Osteocyte (in vitro differentiated cells): ENCODE data around the gene DRAM1. TPM values are rescaled to one million over a fixed set of nuclear protein-coding genes. Genes with fewer than 3 reads are reported as not detected.
A peak's percentile ranks its signal among the peaks of the same experiment; 100 is the strongest.

Source experiments
- DNase-seq: peaks from one replicate; pipeline ENCODE4 v3.0.0; 2021; ENCODE audit warnings: mixed read lengths; ENCODE audit not compliant: unreplicated experiment; ENCODE audit errors: extremely low spot score
- H3K27ac Mint-ChIP-seq: one replicate; pipeline ENCODE4 v1.8.0; 2021; ENCODE audit warnings: mild to moderate bottlenecking, mixed read lengths; ENCODE audit not compliant: unreplicated experiment
- H3K27me3 Mint-ChIP-seq: one replicate; pipeline ENCODE4 v1.8.0; 2021; ENCODE audit warnings: mixed read lengths; ENCODE audit not compliant: unreplicated experiment
- H3K36me3 Mint-ChIP-seq: one replicate; pipeline ENCODE4 v1.8.0; 2021; ENCODE audit warnings: mixed read lengths; ENCODE audit not compliant: unreplicated experiment
- H3K4me1 Mint-ChIP-seq: one replicate; pipeline ENCODE4 v1.8.0; 2021; ENCODE audit warnings: mixed read lengths; ENCODE audit not compliant: unreplicated experiment
- H3K4me3 Mint-ChIP-seq: one replicate; pipeline ENCODE4 v1.8.0; 2021; ENCODE audit warnings: mild to moderate bottlenecking, moderate library complexity, mixed read lengths; ENCODE audit not compliant: unreplicated experiment
- H3K9me3 Mint-ChIP-seq: one replicate; pipeline ENCODE4 v1.8.0; 2021; ENCODE audit warnings: mixed read lengths; ENCODE audit not compliant: unreplicated experiment
- total RNA-seq: library from RNA; stranded (reverse); gene quantifications from 2 replicates; pipeline ENCODE4 v1.2.1, GENCODE V29; 2021
- TF ChIP-seq, protein P1 (sequence below): fragments of 200-600 bp; sonication (generic); IDR thresholded peaks from 2 replicates; pipeline ENCODE4 v1.5.0; 2021; ENCODE audit warnings: antibody characterized with exemption, mild to moderate bottlenecking, moderate library complexity

Gene DRAM1
- total RNA-seq, 1 donor from 2014 or later: 20.0 TPM

GRCh38 chr12:101875162-101875561 is 2.2 kb upstream of the DRAM1 start:
- Mint-ChIP-seq H3K27me3 (no peaks in the 10 kb centered on the region), H3K36me3 (no peaks in the 10 kb centered on the region), H3K4me1 (peaks cover 26% of the 10 kb centered on the region), H3K4me3 (no peak overlapping the region), H3K27ac (peak overlapping the region; percentile 85), H3K9me3 (no peaks in the 10 kb centered on the region)
- TF ChIP-seq, protein P1, sequence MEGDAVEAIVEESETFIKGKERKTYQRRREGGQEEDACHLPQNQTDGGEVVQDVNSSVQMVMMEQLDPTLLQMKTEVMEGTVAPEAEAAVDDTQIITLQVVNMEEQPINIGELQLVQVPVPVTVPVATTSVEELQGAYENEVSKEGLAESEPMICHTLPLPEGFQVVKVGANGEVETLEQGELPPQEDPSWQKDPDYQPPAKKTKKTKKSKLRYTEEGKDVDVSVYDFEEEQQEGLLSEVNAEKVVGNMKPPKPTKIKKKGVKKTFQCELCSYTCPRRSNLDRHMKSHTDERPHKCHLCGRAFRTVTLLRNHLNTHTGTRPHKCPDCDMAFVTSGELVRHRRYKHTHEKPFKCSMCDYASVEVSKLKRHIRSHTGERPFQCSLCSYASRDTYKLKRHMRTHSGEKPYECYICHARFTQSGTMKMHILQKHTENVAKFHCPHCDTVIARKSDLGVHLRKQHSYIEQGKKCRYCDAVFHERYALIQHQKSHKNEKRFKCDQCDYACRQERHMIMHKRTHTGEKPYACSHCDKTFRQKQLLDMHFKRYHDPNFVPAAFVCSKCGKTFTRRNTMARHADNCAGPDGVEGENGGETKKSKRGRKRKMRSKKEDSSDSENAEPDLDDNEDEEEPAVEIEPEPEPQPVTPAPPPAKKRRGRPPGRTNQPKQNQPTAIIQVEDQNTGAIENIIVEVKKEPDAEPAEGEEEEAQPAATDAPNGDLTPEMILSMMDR: no peak
- DNase-seq: no peak

DNA sequence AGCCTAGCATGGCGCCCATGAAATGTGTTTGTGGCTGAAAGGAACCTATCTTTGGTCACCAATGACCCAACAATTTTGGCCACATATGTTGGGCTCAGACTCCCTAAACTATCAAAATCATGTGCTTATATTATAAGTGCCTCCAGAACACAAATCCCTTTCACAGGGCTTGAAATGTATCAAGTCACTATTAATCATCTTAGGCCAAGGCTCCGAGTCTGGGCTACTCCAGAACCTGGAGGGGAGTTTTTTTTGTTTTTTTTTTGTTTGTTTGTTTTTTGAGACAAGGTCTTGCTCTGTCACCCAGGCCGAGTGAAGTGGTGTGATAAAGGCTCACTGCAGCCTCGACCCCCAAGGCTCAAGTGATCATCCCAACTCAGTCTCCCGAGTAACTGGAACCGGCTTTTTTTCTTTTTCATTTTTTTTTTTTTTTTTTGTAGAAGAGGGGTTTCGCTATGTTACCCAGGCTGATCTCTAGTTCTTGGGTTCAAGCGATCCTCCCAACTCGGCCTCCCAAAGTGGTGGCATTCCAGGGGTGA is 989 bp upstream of the DRAM1 start:
- peak overlapping the region; percentile 85 for H3K27ac Mint-ChIP-seq
- DNase-seq: no peak
- no peaks in the 10 kb centered on the region for H3K36me3 Mint-ChIP-seq
- no peaks in the 10 kb centered on the region for H3K9me3 Mint-ChIP-seq
- H3K27me3 Mint-ChIP-seq: no peaks in the 10 kb centered on the region
- H3K4me3 Mint-ChIP-seq: peak overlapping the region; percentile 65
- TF ChIP-seq, protein P1: no peak
- peaks cover 26% of the 10 kb centered on the region for H3K4me1 Mint-ChIP-seq

DNA sequence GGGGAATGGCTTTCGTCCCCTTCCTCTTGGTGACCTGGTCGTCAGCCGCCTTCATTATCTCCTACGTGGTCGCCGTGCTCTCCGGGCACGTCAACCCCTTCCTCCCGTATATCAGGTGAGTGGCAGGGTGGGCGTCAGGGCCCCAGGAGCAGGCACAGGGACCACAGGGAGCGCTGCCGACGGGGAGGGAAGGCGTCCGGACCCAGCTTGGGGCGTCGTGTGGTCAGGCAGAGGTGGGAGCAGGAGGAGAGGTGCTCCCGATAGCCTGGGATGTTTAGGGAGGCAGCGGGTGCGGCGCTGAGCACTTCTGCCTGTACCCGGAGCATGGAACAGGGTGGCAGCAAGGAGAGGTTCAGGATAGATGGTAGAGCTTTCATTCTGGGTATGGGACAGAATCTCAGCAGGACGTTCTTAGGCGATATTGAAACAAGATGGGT is 444 bp downstream of the DRAM1 start:
- DNase-seq: no peak
- Mint-ChIP-seq H3K27ac (peak overlapping the region; percentile 95), H3K27me3 (no peaks in the 10 kb centered on the region), H3K36me3 (no peaks in the 10 kb centered on the region), H3K4me1 (peaks cover 26% of the 10 kb centered on the region), H3K4me3 (peak overlapping the region; percentile 93), H3K9me3 (no peaks in the 10 kb centered on the region)
- TF ChIP-seq, protein P1: no peak

DNA sequence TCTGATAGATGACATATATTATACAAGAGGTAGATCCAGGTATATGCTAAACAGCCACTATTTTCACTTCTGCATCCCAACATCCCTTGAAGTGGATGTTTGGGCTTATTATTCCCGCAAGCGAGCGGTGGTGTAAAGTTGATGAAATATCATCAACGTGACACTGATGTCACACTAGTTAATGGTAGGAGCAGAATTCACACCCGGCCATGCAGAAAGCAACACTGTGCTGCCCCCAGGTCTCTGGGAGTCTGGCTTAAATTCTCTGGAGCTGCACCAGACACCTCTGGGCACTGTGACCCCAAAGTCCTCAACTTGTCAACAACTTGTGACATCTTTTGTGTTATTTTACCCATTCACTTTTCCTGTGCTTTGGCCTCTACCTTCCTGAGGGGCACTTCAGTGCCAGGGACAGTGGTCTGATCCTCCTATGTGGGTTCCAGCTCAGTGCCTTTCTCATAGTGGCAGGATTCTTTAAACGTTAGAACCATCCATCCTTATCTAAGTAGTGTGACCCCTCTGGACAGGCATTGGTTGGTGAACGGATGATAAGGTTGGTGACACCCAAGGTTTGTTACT is 952 bp downstream of the DRAM1 start:
- Mint-ChIP-seq H3K9me3 (no peaks in the 10 kb centered on the region), H3K4me3 (peak overlapping the region; percentile 93), H3K27me3 (no peaks in the 10 kb centered on the region), H3K27ac (peak overlapping the region; percentile 95), H3K4me1 (peaks cover 28% of the 10 kb centered on the region), H3K36me3 (no peaks in the 10 kb centered on the region)
- DNase-seq: no peak
- TF ChIP-seq, protein P1: no peak

DNA sequence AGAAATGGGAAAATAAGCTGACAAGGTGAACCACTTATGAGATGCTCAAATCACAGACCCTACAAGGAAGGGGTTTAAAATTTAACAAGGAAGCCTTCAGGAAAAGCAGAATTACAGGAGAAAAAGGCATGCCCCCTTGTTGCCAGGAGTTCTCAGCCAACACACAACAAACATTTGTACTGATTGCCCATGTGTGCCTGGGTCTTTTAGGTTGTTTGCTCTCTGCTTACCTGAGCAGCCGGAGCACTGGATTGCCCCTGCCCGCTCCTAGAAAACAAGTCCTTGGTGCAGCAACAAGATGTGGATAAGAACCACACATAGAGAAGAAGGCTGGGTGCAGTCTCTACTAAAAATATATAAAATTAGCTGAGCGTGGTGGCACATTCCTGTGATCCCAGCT is 3.4 kb downstream of the DRAM1 start:
- Mint-ChIP-seq H3K36me3 (no peaks in the 10 kb centered on the region), H3K4me3 (no peak overlapping the region), H3K4me1 (peaks cover 20% of the 10 kb centered on the region), H3K27ac (no peak overlapping the region), H3K27me3 (no peaks in the 10 kb centered on the region), H3K9me3 (no peaks in the 10 kb centered on the region)
- DNase-seq: no peak
- TF ChIP-seq, protein P1: no peak
